Measurements from ENCODE around the gene IZUMO4.
"Not testable (repeated sequence)": the region's sequence is repeated elsewhere in the genome, so short reads cannot be mapped to it uniquely, and the experiment has no call there.

IZUMO4 gene

DNA sequence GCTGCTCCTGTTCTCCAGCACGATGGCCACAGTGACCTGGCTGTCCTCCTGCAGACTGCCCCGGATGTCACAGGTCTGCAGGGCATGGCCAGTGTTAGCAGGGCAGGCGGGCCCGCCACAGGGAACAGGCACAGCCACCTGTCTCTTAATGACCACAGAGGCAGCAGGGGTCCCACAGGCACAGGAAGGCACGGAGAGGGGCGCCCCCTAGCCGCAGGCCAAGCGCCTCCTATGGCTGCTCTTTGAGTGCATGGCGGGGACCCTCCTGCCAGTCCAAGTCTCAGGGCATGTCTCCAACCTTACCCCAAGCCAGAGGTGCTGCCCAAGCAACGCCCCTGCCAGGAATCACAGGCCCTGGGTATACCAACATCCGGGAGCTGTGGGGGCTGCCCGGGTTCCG is 14.1 kb downstream of the IZUMO4 start:
- no peak for DNase-seq

DNA sequence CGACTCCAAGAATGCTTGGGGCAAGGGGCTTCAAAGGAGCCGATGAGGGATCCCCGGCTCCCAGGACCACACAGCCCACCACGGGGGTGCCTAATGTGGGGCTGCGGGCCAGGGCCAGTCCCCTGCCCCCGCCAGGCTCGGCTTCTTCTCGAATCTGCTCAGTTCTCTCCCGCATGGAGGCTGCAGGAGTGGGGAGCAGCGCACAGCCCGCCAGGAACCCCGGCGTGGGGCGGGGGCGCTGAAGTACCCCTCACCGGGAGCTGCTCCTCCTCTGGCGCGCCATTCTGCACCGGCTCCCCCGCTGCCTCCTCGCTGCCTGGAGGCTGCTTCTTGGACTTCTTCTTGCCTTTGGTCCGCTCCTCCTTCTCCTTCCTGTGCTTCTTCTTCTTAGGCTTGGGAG is 14.7 kb downstream of the IZUMO4 start:
- DNase-seq = no peak

DNA sequence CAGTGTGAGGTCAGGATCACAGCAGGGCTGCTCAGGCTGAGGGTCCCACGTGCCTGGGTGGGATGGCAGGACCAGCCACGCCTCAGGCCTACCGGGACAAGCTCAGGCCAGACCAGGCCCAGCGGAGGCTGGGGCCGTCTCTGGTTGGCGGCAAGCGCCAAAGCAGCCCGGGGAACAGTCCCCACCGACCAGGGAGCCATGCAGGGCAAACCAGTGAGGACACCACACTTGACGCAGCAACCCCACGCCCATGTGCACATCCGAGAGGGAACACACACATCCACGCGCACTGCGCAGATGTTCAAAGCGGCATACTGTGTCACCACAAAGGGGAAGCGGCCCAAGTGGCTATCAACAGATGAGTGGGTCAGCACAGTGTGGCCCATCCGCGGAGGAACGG is 15.2 kb downstream of the IZUMO4 start:
- DNase-seq = no peak

DNA sequence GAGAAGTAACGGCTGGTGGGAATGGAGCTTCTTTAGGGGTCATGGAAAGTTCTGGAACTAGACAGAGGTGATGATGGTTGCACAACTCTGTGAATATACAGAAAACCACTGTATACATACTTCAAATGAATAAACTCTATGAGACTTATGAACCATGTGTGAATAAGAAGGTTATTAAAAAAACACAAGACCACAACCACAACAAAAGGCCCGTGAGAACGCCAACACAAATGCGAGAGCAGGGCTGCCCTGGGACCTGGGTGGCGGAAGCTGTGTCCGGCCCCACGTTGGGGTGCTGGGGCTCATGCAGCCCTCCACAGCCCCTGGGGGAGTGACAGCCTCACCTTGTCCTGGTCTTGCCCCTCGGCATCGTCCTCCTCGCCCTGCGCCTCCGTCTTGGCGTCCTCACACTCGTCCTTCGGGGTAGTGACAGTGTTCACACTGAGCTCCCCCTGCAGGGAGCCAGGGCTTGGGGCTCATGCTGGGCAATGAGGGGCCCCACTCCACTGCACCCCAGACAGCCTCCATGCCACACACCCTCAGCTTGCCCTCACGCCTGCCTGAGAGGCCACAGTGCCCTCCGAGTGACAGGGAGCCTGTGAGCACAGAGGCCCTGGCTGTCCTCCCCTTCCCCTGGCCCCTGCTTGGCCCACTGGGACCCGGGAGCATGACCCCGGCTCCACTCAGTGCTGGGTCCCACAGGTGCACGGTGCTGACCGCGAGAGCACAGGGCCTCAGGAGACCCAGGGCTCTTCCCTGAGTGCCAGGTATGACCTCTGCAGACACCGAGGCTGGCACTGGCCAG is 16.0 kb downstream of the IZUMO4 start:
- DNase-seq = no peak

DNA sequence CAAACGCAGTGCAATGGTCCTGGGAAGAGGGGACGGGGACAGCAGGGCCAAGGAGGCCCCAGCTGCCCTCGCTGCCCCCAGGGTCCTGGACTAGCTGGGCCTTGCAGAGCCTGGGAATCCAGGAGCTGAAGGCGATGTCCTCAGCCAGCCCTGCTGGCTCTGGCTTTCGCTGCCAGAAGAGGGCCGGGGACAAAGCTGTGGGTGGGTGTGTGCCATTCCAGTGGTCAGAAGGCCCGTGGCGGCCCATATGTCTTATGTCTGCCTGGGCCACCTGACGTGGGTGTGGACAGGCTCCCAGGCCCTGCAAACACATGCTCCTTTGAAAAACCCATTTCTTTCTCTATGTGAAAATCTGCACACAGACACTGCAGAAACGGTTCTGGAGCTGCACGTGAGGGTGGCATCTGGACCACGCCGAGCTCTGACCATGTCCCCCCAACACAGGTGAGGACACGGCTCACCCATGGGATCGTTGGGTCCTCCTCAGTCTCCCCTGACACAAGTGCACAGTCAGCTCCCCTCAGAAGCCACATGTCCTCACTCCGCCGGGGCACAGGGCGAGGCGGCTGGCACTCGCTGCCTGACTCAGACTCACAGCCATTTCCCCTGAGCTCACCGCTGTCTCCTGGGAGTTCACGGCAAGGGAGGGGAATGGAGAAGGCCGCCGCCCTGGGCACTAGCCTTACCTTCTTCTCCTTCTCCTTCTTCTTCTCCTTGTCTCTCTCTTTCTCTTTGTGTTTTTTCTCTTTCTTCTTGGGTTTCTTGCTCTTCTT is 16.9 kb downstream of the IZUMO4 start:
- no peak for DNase-seq

DNA sequence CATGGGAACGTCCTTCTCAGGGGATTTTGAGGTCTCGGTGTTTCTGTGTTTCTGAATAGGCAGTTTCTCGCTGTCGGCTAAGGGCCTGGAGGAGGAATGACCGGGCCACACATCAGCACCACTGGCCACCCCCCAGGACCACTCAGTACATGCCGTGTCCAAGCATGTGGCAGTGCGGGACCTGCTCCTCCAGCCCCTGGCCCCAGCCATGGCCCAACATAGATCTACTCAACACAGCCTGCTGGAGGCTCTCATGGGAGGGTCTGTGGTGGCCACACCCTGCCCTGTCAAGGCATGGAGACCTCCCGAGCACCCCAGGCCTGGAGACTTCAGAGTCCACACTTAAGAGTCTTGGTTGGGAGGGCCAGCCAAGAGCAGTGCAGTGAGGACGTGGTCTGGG is 17.5 kb downstream of the IZUMO4 start:
- no peak for DNase-seq

DNA sequence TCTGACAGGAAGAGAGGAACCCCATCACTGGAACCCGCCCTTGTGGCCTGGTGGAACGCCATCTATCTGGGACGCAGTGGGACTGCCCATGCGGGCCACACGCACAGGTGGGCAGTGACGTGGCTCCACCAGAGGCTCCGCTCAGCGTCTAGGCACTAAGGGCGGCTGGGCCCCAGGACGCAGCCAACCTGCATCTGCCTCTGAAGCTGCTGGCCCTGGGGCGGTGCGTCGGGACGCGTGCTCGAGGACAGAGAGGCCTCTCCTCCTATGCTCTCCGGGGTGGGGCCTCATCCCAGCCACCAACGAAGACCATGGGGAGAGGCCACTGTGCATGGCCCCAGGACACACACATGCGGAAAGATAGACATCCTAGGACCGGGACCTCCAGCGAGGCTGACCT is 18.1 kb downstream of the IZUMO4 start:
- DNase-seq = no peak

DNA sequence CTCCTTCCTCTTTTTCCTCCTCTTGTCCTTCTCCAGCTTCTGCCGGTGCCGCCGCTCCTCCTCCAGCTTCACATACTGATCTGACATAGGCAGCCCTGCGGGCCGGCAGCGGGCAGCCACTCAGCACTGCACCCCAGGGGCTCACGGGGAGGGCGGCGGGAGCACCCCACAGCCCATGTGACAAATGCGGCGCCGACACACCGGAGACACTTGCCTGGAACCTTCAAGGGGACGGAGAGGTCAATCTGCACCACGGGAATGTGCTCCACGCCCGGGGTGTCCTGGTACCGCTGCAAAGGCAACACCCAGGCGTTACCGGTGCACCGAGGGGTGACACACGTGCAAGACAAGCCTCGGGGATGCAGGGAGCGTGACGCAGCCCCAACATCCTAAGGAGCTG is 18.6 kb downstream of the IZUMO4 start:
- DNase-seq = no peak

DNA sequence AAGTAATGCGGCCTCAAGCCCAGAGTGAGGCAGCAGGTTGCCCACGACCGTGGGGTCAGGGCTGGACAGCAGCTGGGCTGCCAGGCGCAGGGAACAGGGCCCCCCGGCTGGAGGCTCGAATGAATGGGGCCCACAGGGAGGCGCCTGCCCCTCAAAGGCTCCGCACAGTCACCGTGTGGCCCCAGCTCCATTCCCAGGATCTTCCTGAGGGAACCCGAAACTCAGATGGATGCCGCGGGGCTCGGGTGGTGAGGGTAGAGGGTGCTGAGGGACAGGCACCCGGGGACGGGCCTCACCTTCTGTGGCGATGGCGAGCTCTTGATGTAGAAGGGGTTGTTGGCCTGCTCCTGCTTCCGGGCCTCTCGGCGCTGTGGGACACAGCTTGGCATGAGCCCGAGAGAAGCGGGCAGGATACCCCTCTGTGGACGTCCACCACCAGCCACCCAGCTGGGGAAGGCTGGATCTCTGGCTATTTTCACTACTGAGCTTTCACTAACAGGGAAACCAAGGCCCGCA is 19.3 kb downstream of the IZUMO4 start:
- DNase-seq = no peak

DNA sequence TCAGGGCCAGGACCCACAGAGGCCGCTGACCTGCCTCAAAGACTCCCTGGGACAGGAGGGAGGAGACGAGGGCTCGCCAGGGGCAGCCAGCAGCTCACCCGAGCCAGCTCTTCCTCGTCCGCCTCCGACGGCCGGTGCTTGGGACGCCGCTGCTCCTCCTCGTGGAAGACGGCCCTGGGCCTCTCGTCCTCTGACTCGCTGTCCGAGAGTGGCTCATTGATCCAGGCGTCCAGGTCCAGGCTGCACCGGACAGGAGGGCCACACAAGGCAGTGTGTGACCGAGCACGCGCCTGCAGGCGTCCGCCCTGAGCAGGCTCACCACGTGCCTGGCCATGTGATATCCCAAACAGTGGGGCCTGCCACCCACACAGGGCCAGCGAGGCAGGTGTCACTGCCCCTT is 19.8 kb downstream of the IZUMO4 start:
- no peak for DNase-seq

DNA sequence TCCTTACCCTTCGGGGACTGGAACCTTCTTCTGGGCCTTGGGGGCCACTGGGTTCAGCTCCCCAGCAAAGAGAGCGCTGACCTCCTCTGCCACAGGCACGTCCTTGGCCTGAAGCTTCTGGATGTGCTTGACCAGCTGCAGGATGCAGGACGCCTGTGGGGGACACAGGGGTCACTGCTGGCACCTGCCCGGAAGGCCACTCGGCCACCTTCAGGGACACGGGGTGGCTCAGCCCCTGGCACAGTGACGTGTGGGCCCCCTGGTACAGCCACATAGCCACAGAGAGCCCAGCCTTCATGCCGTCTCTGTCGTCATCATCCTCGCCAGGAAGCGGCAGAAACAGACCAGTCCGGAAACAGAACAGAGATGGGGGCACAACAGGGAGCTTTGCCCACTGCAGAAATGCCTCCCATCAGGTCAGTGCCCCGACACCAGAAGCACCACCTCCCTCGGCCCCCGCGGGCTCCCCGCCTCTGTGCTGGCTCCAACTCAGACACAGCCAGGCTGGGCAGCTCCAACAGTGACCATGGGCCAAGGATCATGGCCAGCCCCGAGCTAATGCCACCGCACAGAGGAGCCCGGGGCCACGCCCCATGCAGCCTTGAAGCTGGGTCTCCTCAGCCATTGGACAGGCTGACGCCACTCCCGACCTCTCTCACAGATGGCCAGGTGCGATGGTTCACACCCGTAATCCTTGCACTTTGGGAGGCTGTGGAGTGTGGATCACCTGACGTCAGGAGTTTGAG is 20.7 kb downstream of the IZUMO4 start:
- no peak for DNase-seq

DNA sequence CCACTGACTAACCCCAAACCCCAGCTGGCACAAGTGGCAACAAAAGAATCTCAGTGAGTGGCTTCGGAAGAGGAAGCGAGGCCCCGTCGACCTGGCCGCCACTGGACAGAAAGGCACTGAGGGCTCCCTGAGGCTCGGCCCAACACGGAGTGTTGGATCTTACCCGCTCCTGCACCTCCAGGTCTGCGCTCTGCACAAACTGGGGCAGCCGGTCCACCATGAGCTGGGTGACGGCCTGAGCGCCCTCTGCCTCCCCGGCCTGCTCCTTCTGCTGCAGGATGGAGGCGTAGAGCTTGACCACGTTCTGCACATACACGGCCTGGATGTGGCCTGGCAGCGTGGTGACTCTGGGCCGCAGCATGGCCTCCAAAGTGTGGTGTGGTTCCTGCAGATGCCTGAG is 21.7 kb downstream of the IZUMO4 start:
- DNase-seq = no peak

DNA sequence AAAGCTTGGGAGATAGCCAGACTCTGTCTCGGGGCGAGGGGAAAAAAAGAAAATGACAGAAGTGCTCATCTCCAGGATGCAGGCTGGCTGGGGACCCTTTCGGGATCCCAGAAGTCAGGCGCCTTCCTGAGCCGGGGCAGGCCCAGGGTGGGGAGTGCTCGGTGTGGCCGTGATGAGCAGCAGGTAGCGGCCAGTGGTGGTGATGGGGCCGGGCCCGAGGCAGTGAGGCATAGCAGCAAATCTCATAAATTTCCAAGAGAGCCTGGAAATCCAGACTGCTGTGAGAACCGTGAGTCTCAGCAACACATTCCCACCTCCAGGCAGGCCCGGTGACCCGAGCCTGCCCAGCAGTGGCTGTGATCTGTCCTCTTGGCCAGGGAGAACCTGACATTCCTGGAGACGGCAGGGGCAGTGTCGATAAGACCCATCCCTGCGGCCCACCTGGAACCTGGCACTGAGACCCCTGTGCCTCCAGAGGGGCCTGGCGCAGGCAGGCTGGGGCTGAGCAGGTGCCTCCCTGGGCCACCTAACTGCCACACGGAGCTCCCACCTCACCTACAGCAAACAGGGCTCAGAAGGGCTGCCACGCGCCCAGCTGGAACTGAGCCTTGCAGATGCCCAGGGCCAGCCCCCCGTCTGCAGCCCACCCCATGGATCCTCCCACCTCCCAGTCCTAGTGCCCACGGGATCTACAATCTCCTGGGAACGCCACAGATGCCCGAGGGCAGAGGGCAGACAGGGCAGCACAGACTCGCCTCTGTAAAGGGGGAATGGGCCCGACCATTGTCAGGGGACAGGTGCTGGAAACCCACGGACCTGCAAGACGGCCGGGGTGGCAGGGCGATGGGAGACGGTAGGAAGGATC is 23.4 kb downstream of the IZUMO4 start:
- DNase-seq = no peak

DNA sequence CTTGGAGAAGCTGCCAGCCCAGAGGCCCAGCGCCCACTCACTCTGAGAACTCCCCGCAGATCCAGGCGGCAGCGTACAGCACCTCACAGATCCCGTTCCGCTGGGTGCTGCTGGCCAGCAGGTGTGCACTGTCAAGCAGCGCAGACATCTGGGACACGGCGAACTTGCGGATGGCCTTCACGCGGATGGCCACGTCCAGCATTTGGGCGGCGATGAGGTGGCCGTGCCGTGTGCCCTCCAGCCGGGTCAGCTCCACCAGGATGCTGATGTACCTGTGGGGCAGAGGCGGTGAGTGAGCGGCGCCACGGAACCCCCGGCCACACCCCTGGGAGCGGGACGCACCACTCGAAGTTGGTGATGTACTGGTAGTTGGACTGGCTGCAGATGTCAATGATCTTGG is 24.1 kb downstream of the IZUMO4 start:
- no peak for DNase-seq

DNA sequence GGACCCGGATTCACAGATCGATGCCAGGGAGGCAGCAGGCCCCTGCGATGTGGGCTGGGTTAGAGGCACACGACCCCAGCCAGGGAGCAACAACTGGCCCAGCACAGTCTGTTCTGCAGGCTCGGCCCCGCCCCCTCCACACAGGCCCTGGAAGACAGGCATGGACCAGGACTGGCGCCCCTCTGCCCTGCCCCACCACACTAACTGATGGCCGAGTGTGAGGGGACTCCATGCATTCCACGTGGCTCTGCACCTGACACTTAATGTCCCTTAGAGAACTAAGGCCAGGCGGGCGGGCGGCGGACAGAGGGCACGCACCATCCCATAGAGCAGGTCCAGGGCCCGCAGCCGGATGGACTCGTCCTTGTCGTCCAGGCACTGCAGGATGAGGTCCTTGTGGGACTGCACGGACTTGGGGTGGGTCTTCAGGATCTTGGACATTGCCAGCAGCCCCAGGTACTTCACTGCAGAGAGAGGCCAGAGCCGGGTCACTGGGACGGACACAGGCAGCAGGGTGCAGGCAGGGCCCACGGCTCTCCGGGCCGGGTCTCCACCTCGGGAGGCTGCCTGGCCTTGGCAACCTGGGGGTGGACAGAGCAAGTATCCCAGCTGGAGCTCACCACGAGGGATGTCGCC is 24.8 kb downstream of the IZUMO4 start:
- DNase-seq = no peak

DNA sequence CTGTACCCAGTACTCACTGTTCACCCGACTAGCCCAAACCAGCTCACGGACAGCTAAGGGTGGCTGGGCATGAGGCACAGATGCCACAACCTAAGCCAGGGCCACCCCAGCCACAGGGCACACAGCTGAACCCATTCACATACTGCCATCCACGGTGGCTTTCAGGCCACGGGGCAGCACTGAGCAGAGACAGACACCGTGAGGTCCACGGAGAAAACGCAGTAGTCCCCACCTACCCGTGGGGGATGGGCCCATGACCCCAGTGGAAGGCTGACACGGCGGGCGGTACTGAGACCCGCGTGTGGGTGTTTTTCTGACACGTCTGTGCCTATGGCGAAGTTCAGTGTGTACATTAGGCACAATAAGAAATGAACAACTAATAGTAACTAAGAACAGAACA is 25.5 kb downstream of the IZUMO4 start:
- no peak for DNase-seq

DNA sequence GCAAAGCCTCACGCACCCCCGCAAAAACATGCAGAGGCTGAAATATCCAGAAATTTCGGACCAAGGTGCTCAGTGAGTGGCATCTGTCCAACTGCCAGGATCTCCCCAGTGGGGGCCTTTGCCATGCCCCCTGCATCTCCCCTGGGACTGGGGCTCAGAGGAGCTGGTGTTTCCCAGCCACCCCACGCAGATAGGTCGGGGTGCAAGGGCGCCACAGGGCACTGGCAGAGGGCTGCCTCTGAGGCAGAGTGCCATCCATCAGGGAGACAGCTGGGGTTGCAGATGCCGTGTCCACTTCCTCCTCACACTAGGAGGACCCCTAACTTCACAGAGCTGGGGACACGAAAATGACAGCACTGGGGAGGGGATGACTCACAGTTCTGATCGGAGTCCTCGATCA is 26.3 kb downstream of the IZUMO4 start:
- no peak for DNase-seq

DNA sequence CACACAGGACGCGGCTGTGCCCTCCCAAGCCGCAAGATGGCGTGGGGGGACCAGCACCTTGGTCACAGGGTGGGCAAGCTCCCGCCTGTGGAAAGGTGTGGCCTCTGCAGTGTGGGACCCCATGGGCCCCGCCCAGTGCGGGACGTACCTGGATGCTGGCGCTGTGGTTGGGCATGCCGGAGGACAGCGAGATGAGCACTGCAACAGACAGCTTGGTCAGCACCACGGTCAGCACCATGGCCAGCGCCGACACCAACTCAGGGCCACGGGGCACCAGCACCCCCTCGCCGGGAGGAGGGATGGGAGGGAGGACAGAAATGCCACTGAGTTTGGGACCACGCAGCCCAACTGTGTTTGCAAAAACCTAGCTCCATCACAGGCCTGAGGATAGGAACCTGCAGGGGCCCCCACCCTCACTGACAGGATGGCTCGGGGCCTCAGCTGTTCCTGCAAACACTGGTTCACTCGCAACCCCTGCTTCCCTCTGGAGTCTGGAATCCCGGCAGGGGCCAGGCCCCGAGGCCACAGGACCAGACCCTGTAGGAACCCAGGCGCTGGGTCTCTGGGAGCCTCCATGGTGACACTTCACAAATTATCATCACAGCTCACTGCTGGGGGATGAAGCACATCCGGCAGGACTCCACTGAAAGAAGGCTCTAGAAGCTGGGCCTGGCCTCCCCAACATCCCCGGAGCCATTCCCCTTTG is 27.1 kb downstream of the IZUMO4 start:
- DNase-seq = no peak

DNA sequence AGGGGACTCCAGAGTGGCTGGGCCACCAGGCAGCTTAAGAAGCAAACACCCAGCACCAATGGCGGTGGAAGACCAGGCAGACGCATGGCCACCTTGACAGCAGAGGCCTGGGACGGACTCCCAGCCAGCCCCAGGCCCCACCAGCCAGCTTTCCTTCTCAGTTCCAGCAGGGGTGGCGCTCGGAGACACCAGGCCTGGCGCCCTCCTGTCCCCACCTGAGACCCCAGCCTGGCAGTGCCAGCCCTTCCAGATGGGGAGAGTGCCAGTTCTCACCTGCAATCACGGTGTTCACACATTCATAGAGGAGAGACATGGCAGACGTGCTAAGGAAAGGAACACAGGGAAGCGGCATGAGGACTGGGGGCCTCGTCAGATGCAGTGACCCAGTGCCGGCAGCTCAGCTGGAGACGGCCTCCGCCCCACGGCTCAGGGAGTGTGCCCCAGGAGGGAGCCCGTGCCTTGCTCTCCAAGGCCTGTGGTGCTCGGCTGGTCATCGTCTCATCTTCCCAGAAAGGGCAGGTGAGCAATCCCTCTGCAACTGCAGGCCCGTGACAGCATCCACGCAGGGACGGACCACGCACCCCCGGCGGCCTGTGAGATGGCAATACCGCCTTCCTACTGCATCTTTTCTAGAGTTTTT is 30.3 kb downstream of the IZUMO4 start:
- no peak for DNase-seq

DNA sequence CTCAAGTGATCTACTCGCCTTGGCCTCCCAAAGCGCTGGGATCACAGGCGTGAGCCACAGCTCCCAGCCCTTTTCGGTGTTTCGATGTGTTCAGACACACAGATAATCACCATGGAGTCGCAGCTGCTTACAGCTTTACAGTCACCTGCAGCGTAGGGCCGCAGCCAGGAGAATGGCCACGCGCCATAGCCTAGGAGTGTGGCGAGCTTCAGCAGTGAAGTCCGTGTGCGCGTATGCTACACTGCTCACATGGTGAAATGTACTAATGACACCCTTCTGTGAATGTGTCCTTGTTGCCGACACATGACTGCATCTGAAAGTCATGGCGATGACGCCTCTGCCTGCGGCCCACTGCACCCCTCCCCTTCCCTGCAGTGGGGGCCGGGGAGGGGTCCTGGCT is 31.0 kb downstream of the IZUMO4 start:
- no peak for DNase-seq

DNA sequence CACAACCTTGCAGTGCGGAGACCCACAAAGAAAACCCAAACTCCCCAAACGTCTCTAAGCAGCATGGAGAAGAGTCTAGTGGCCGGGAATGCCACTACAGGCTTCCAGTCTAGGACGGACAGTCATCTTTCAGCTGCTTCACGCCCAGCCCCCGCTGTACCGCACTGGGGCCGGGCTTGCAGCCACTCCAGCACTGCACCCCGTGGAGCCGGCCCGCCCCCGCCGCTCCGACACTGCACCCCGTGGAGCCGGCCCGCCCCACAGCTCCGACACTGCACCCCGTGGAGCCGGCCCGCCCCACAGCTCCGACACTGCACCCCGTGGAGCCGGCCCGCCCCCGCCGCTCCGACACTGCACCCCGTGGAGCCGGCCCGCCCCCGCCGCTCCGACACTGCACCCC is 31.5 kb downstream of the IZUMO4 start:
- not testable (repeated sequence) for DNase-seq

Data from CD4-positive, alpha-beta T cell treated with Interleukin-17A for 1 hour (primary cell).